Mucosa of rectum (tissue), 2 donors: Measurements from ENCODE around the gene NADK.
"Not testable (repeated sequence)": the region's sequence is repeated elsewhere in the genome, so short reads cannot be mapped to it uniquely, and the experiment has no call there.

Experiments used
- H3K27ac ChIP-seq, 2 donors: one replicate each; pipeline ENCODE4 v1.7.0; 2013; ENCODE audit warnings: inconsistent platforms in 2 of 2, low read depth in 2 of 2, low read length in 2 of 2
- H3K27me3 ChIP-seq, 2 donors: one replicate each; pipeline ENCODE4 v1.7.0; 2013; ENCODE audit warnings: low read length in 2 of 2; ENCODE audit not compliant: control insufficient read depth in 2 of 2, insufficient read depth in 2 of 2
- H3K36me3 ChIP-seq, 2 donors: one replicate each; pipeline ENCODE4 v1.7.0; 2013; ENCODE audit warnings: low read length in 2 of 2; ENCODE audit not compliant: control insufficient read depth in 2 of 2, insufficient read depth in 2 of 2
- H3K4me1 ChIP-seq, 2 donors: one replicate each; pipeline ENCODE4 v1.7.0; 2013; ENCODE audit warnings: low read length in 2 of 2, mild to moderate bottlenecking in 1 of 2; ENCODE audit not compliant: control insufficient read depth in 2 of 2, insufficient read depth in 2 of 2
- H3K4me3 ChIP-seq, 2 donors: one replicate each; pipeline ENCODE4 v1.7.0; 2013; ENCODE audit warnings: low read length in 2 of 2
- H3K9ac ChIP-seq, 2 donors: one replicate each; pipeline ENCODE4 v1.7.0; 2013; ENCODE audit warnings: low read length in 2 of 2, low read depth in 1 of 2, mild to moderate bottlenecking in 1 of 2
- H3K9me3 ChIP-seq, 2 donors: one replicate each; pipeline ENCODE4 v1.7.0; 2013; ENCODE audit warnings: low read length in 2 of 2; ENCODE audit not compliant: control insufficient read depth in 2 of 2
- donor health status: healthy.
- donor health status: Normal muscosa, but diverticular disease.

Gene NADK

DNA sequence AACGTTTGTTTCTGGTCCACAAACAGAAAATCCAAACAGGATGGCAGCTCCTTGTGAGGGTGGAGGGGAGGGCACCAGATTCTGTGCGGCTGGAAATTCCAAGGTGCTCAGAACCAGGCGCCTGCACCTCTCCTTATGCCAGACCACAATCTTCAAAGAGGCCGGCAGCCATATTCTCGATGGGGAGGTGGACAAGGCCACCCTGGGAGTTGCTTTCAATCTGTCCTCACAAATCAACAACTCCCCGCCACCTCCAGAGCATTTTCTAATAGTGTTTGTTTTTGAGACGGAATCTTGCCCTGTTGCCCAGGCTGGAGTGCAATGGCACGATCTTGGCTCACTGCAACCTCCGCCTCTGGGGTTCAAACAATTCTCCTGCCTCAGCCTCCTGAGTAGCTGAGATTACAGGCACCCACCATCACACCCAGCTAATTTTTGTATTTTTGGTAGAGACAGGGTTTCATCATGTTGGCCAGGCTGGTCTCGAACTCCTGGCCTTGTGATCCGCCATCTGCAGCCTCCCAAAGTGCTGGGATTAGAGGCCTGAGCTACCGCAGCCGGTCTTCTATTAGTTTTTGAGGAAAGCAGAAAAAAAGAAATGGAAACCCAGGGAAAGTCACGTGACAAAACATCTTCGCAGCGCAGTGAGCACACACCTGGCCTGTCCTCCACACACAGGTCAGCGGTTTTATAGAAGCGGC is 49.0 kb downstream of the NADK start:
- not testable (repeated sequence) for H3K9ac ChIP-seq, H3K9me3 ChIP-seq, H3K4me3 ChIP-seq, H3K27me3 ChIP-seq, H3K4me1 ChIP-seq
- peaks cover 8 to 20% of the 10 kb centered on the region in 2 donors for H3K36me3 ChIP-seq
- peak overlapping the region; percentile 48 to 72 for H3K27ac ChIP-seq

DNA sequence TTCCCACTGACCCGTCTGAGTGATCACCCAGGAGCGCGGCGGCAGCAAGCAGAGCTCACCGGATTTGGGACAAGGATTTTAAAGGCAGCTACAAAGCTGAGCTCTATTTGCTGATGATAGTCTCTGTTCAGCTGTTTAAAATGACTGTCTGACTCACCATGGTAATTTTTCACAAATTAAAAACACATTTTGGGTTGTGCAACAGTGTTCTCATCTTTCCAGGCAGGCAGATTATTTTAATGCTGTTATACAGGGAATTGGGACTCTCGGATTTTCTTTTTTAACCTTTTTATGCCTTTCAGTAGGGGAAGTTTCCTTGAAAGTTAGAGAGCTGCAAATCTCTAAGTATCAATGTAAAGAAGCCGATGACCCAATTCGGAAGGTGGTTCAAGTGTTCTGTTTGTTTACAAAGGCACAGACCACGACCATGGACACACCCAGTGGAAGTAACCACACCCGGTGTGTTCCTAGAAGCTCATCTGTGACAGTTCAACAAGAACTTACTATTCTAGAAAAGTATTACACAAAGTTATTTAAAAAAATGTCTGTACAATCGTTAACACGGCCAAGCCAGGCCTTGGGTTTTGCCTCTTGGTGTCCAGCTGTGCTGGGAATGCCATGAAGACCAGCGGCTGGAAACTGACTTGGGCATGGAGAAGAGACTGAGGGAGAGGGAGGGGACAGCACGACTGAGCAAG is 49.8 kb downstream of the NADK start:
- peak overlapping the region; percentile 48 to 72 for H3K27ac ChIP-seq
- not testable (repeated sequence) for H3K4me1 ChIP-seq, H3K4me3 ChIP-seq, H3K9ac ChIP-seq, H3K9me3 ChIP-seq, H3K27me3 ChIP-seq
- H3K36me3 ChIP-seq, result peaks cover 8 to 18% of the 10 kb centered on the region in 2 donors

DNA sequence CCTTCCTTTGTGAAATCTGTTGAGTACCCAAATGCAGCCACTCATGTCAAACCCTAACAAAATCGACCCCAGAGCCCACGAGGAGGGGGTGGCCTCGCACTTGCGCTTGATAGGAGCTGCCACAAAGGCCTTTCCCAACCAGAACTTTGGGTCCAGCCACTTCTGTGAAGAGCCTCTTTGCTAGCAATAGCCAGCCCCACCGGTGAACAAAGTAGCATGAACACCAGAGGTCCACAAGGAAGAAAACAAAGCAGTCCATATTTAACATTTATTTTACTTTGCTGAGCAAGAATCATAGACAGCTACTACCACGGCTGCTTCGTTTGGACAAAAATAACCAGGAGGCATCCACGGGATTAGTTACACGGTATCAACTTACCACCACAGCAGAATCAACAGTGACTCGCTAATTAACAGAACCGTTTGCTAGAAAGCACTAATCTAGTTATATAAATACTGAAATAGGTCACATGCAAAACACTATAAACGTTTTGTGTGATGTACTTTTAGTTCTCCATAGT is 51.1 kb downstream of the NADK start:
- H3K27ac ChIP-seq, H3K9me3 ChIP-seq: not testable (repeated sequence)

DNA sequence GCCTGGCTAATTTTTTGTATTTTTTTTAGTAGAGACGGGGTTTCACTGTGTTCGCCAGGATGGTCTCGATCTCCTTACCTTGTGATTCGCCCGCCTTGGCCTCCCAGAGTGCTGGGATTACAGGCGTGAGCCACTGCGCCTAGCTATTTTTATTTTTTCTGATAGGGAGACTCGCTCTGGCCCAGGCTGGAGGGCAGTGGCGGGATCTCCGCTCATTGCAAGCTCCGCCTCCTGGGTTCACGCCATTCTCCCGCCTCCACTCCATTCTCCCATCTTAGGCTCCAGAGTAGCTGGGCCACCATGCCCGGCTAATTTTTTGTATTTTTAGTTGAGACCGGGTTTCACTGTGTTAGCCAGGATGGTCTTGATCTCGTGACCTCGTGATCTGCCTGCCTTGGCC is 52.2 kb downstream of the NADK start:
- not testable (repeated sequence) for H3K27me3 ChIP-seq, H3K4me3 ChIP-seq, H3K9ac ChIP-seq, H3K4me1 ChIP-seq, H3K36me3 ChIP-seq, H3K27ac ChIP-seq, H3K9me3 ChIP-seq

More for the DNA sequence above, 51.1 kb downstream of the NADK start:
- not testable (repeated sequence) for H3K4me3 ChIP-seq, H3K27me3 ChIP-seq, H3K4me1 ChIP-seq, H3K9ac ChIP-seq
- peaks cover under 1 to 13% of the 10 kb centered on the region in 2 donors for H3K36me3 ChIP-seq

DNA sequence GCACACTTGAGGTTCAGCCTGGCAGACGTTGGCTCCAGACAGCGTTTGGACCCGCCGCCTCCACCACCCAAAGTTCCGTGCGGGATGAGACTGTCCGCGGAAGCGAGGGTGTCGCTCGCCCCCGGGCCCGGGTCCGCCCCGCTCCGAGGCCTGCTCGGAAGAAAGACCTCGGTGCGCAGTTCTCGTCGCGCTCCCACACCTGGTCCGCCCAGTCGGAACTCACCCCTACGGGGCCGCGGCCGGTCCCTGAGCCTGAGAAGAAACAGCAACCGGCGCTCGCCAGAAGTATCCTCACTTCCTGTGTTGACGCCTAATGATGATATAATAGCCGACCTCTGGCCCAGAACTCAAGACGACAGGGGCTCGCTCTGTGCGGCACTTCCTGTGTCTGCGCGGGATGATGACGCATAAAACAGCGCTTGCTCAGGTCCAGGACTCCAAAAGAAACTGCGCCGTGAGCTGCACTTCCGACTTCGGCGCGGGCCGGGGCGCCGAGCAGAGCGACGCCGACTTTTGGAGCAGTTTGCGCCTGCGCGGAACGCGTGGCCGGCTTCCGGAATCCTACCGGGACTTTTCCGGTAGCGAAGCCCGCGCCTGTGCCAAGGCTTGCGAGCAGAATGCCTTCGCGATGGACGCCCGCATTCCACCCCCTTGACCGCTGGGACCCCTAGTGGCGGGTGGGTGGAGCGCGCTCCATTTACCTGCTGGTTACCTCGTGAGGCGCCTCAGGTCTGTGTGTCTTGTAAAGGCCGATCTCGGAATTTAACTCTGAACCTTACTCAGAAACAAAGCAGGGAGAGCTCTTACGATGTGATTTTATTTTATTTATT is 54.0 kb downstream of the NADK start, which contains the start of gene CDK11A:
Gene CDK11A, minus strand, starts transcription at position 323 of the 830 bp plus-strand sequence. CDS start 1,539 bp downstream, outside the sequence.
- Histone ChIP-seq H3K4me3 (peak within 1 kb of the TSS; percentile 70 to 74), H3K9ac (peak within 1 kb of the TSS; percentile 70 to 84), H3K27ac (peak within 1 kb of the TSS; percentile 86 to 88), H3K36me3 (peaks cover 4 to 13% of the 10 kb centered on the region in 2 donors)
- not testable (repeated sequence) for H3K4me1 ChIP-seq, H3K27me3 ChIP-seq, H3K9me3 ChIP-seq

DNA sequence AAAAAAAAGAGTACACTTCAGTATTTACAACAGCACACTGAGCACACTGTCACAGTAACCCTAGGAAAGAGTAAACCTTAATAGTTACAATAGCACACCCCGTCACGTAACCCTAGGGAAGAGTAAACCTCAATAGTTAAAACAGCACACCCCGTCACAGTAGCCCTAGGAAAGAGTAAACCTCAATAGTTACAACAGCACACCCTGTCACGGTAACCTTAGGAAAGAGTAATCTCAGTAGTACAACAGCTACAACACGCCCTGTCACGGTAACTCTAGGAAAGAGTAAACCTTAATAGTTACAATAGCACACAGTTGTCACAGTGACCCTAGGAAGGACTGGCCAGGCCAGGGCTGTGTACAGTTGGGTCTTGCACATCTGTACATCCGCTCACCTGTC is 57.1 kb downstream of the NADK start:
- peaks cover 7 to 10% of the 10 kb centered on the region in 2 donors for H3K4me1 ChIP-seq
- H3K9ac ChIP-seq, result peak overlapping the region in 1 of 2 donors; percentile 55
- H3K27ac ChIP-seq, result peak overlapping the region; percentile 20 to 69
- H3K36me3 ChIP-seq, result peaks cover 17 to 31% of the 10 kb centered on the region in 2 donors
- no peak overlapping the region for H3K4me3 ChIP-seq
- H3K27me3 ChIP-seq, result no peaks in the 10 kb centered on the region
- no peaks in the 10 kb centered on the region for H3K9me3 ChIP-seq

DNA sequence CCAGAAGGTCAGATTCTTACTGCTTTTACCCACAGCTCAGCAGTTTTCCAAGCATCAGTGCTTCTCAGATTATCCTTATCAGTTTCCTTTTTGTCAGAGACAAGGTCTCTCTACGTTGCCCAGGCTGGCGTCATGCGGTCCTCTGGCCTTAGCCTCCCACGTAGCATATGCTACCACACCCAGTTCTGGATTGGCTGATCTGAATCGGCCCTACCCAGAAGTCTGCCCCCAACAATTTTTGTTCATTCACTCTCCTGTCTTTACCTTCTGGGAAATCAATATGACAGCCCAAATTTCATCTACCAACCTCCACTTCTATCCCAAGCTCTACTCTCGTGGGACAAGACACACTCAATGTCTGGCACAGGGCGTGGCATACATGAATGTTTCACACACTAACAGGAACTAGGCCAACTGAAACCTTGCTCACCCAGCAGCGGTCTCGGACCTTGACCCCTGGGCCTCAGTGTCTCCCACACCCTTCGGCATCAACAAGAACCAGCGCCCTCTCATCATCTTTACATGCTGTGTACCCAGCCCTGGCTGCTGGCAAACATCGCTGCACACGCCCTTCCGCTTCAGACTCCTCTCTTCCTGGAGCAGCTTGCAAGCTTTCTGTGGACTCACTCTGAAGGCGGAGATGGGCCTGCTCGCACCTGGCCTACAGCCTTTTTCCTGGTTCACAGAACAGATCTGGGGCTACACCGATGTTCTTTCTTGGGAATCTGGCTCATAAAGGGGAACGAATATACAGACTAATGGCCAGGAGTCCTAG is 63.0 kb downstream of the NADK start:
- Histone ChIP-seq H3K36me3 (peaks cover 21 to 23% of the 10 kb centered on the region in 2 donors), H3K27ac (peak overlapping the region; percentile 83 to 92), H3K9ac (peak overlapping the region in 1 of 2 donors; percentile 61), H3K4me1 (peaks cover 6 to 11% of the 10 kb centered on the region in 2 donors)
- H3K9me3 ChIP-seq, H3K27me3 ChIP-seq, H3K4me3 ChIP-seq: not testable (repeated sequence)

DNA sequence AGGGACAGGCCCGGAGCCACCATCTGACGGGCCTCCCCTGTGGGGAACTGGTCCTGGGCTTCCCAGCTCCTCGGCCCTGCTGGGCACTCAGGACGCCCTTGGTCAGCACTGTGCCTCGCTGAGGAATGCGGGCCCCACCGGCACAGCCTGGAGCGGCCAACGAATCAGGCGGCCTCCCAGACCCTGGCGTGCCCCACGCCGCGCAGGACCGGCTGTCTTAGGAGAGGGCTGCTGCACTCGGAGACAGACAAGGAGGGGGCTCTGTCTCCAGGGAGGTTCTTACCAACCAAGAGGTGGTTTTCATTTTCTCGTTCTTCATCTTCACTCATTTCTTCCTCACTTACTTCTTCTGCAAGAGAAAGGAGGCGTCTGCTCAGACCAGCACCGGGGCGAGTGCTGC is 70.4 kb downstream of the NADK start:
- H3K9ac ChIP-seq, H3K4me1 ChIP-seq, H3K27me3 ChIP-seq, H3K36me3 ChIP-seq, H3K9me3 ChIP-seq, H3K27ac ChIP-seq, H3K4me3 ChIP-seq: not testable (repeated sequence)

DNA sequence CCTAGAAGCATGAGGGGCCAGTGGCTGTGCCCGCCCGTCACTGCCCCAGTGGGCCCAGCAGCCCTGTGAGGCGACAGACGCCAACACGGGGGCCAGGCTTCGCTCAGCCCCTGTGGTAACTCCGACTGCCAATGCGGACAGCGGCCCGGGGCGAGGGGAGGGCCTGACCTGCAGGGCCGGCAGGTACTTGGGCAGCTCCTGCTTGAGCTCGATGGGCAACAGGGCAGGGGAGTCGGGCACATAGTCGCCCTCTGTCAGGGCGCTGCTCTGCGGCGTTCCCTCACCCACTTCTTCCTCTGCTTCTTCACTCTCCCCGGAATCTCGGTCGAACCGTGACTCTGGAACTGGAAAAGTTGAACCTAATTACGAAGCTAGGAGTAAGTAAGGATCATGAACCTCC is 71.0 kb downstream of the NADK start:
- H3K9me3 ChIP-seq, H3K9ac ChIP-seq, H3K4me1 ChIP-seq, H3K27me3 ChIP-seq, H3K4me3 ChIP-seq, H3K36me3 ChIP-seq, H3K27ac ChIP-seq: not testable (repeated sequence)
